Panc1 (cell line): ENCODE measurements around the gene TMEM151A. TPM values are rescaled to one million over a fixed set of nuclear protein-coding genes. Genes with fewer than 3 reads are reported as not detected.

Experiments
- ATAC-seq: fragments of 200-7000 bp; cut with Tn5 transposase; 2 replicates; pipeline ENCODE4 v1.9.1; 2020; ENCODE audit warnings: mild to moderate bottlenecking, moderate library complexity
- Bru-seq: library from RNA; stranded (reverse); fragments of 400-500 nt; gene quantifications from one replicate; lab custom pipeline; 2021; lab: Mats Ljungman, UMichigan
- BruChase-seq, 2 experiments: library from RNA; stranded (reverse); fragments of 400-500 nt; gene quantifications; one replicate each; lab custom pipeline; 2021; lab: Mats Ljungman, UMichigan
- BruUV-seq: library from RNA; stranded (reverse); fragments of 400-500 nt; replicated peaks from 2 replicates; lab custom pipeline; 2021; lab: Mats Ljungman, UMichigan
- CTCF ChIA-PET: fragments of 300-600 bp; sonication (Branson Sonifier 250); formaldehyde crosslinking; loops from one replicate; lab custom pipeline; 2022; ENCODE audit warnings: antibody characterized with exemption; lab: Charles Lee
- POLR2A ChIA-PET: fragments of 300-600 bp; sonication (Branson Sonifier 250); formaldehyde crosslinking; loops from one replicate; lab custom pipeline; 2022; ENCODE audit warnings: antibody characterized with exemption; lab: Charles Lee
- DNase-seq: peaks from one replicate; pipeline ENCODE4 v3.0.0-alpha.2; 2010; ENCODE audit warnings: low read depth, low spot score
- H3K27ac ChIP-seq: 2 replicates; pipeline ENCODE4 v1.5.1; 2011; ENCODE audit warnings: mild to moderate bottlenecking, low read length, inconsistent platforms
- H3K27me3 ChIP-seq: fragments of 200-500 bp; sonication (Bioruptor generic); 2 replicates; pipeline ENCODE4 v1.6.0; 2014; ENCODE audit warnings: low read length, inconsistent platforms; ENCODE audit not compliant: control insufficient read depth, insufficient read depth
- H3K36me3 ChIP-seq: fragments of 200-500 bp; sonication (Bioruptor generic); 2 replicates; pipeline ENCODE4 v1.5.1; 2014; ENCODE audit warnings: inconsistent platforms, mild to moderate bottlenecking, low read length, moderate library complexity; ENCODE audit not compliant: control insufficient read depth, insufficient read depth
- H3K4me1 ChIP-seq: 2 replicates; pipeline ENCODE4 v1.5.1; 2011; ENCODE audit warnings: inconsistent platforms, mild to moderate bottlenecking, low read length, moderate library complexity; ENCODE audit not compliant: control insufficient read depth, insufficient read depth
- H3K4me3 ChIP-seq, 2 experiments: 2 replicates each; pipeline ENCODE4 v1.5.1; 2011 to 2012; ENCODE audit warnings: low read depth in 2 of 2, low read length in 2 of 2, mild to moderate bottlenecking in 2 of 2, inconsistent platforms in 1 of 2, moderate library complexity in 1 of 2
- H3K9me3 ChIP-seq: fragments of 200-500 bp; sonication (Bioruptor generic); 2 replicates; pipeline ENCODE4 v1.5.1; 2014; ENCODE audit warnings: low read depth, mild to moderate bottlenecking, inconsistent platforms, low read length, moderate library complexity; ENCODE audit not compliant: control insufficient read depth, insufficient read depth
- POLR2AphosphoS5 ChIP-seq: IDR thresholded peaks from 2 replicates; pipeline ENCODE4 v1.6.1; 2012; ENCODE audit warnings: mild to moderate bottlenecking, low read depth, low read length, moderate library complexity
- SIN3A ChIP-seq: IDR thresholded peaks from 2 replicates; pipeline ENCODE4 v1.6.1; 2012; ENCODE audit warnings: low read depth, mild to moderate bottlenecking, low read length, moderate library complexity, borderline replicate concordance; ENCODE audit not compliant: insufficient read depth
- TCF7L2 ChIP-seq: IDR thresholded peaks from 2 replicates; pipeline ENCODE4 v1.6.1; 2011; ENCODE audit warnings: mild to moderate bottlenecking, low read depth, low read length, inconsistent platforms
- in situ Hi-C: cut with HindIII; loops from 2 replicates; pipeline ENCODE4 v1.10.0; 2016; ENCODE audit warnings: low sequenced_read_pairs, low pct_unique_long_range_greater_than_20kb
- intact Hi-C: fragments of 100-400 bp; cut with micrococcal nuclease; formaldehyde crosslinking; loops from one replicate; pipeline ENCODE4 v1.10.0; 2022; ENCODE audit not compliant: unreplicated experiment
- long read RNA-seq: library from polyadenylated mRNA; unstranded; transcript quantifications from one replicate; pipeline ENCODE4 v2.0.0, GENCODE V29; 2021; ENCODE audit not compliant: unreplicated experiment
- polyA plus RNA-seq: library from polyadenylated mRNA; unstranded; fragments of >200 nt; gene quantifications from one replicate; pipeline ENCODE4 v1.2.1, GENCODE V29; 2012; ENCODE audit warnings: missing spikeins; ENCODE audit not compliant: insufficient read length
- total RNA-seq: library from RNA; stranded (reverse); gene quantifications from one replicate; pipeline ENCODE4 v1.2.1, GENCODE V29; 2021; ENCODE audit not compliant: unreplicated experiment
- TF ChIP-seq, protein P1 (sequence below): fragments of 450-650 bp; IDR thresholded peaks from 2 replicates; pipeline ENCODE4 v1.5.1; 2017; ENCODE audit warnings: mild to moderate bottlenecking
- TF ChIP-seq, protein P2 (sequence below), 2 experiments: IDR thresholded peaks; 2 replicates each; pipeline ENCODE4 v1.6.1; 2011 to 2012; ENCODE audit warnings: low read depth in 2 of 2, control low read depth in 1 of 2, low read length in 1 of 2, mild to moderate bottlenecking in 1 of 2, moderate library complexity in 1 of 2; ENCODE audit not compliant: insufficient read depth in 1 of 2

Gene TMEM151A
- total RNA-seq = 11.0 TPM
- polyA plus RNA-seq = 16.8 TPM
- Bru-seq, nascent RNA = percentile 32 among the genes with signal in this experiment
- BruChase-seq, experiment 1, labeled RNA remaining after a 2-hour chase = percentile 38 among the genes with signal in this experiment
- BruChase-seq, experiment 2, labeled RNA remaining after a 6-hour chase = percentile 50 among the genes with signal in this experiment
- long read RNA-seq, partial matches to known transcripts = 0 of 10 reads
- long read RNA-seq, other reads (novel, unspliced or antisense) = 9 of 10 reads

DNA sequence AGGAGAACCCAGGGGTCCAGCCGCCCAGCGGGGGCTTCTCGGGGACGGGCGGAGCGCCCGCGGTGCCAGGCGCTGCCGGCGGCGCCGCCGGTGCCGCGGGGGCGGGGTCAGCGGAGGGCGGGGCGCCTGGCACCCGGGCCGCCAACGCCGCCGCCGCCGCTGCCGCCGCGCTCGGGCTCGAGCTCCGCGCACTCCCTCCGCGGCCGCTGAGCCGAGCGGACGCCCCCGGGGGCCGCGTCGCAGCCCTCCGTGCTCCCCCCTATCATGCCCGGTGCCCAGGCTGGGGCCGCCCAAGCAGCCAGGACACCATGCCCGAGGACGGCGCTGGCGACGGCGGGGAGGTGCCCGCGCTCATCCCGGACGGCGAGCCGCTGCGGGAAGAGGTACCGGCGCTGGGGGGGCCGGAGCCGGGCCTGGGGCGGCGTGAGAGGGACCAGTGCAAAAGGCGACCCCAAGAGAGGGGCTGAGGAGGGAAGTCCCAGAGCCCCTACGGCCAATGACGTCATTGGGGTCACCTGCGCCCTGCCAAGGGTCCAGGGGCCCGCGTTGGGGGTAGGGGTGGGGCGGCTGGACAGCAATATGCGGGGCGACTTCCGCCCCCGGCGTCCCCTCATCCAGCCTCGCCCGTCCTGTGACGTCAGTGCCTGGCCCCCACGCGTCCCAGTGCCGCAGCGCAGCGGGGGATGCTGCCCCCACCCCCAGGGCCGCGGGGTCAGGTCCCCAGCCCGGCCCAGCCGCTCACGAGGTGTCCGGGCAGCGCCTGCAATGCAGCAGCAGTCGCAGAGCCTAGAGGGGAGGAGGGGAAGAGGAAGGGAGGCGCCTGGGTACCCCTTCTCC is at the start of gene TMEM151A:
Gene TMEM151A (plus strand): TSS at position 189 of the 837 bp plus-strand sequence. CDS start 120 bp downstream, at position 309.
- H3K27ac ChIP-seq = no peak within 1 kb of the TSS; the same call in 1 of the 2 replicates
- no peaks in the 10 kb centered on the region for H3K27me3 ChIP-seq
- in situ Hi-C loops (no loop called here), intact Hi-C loops (no loop called here)
- CTCF ChIA-PET = interaction anchor here (0.6 to 1.0 kb wide), 2 partner anchors 10 to 44 kb away, joined by 3 to 6 read pairs; partner anchors contain the start of gene RIN1
- peaks cover 17% of the 10 kb centered on the region for H3K4me1 ChIP-seq
- H3K36me3 ChIP-seq = no peaks in the 10 kb centered on the region; the same call in none of the 2 replicates
- H3K9me3 ChIP-seq = no peaks in the 10 kb centered on the region
- TF ChIP-seq TCF7L2 (no peak), SIN3A (no peak)
- TF ChIP-seq, protein P1, sequence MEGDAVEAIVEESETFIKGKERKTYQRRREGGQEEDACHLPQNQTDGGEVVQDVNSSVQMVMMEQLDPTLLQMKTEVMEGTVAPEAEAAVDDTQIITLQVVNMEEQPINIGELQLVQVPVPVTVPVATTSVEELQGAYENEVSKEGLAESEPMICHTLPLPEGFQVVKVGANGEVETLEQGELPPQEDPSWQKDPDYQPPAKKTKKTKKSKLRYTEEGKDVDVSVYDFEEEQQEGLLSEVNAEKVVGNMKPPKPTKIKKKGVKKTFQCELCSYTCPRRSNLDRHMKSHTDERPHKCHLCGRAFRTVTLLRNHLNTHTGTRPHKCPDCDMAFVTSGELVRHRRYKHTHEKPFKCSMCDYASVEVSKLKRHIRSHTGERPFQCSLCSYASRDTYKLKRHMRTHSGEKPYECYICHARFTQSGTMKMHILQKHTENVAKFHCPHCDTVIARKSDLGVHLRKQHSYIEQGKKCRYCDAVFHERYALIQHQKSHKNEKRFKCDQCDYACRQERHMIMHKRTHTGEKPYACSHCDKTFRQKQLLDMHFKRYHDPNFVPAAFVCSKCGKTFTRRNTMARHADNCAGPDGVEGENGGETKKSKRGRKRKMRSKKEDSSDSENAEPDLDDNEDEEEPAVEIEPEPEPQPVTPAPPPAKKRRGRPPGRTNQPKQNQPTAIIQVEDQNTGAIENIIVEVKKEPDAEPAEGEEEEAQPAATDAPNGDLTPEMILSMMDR = no peak
- TF ChIP-seq, protein P2, sequence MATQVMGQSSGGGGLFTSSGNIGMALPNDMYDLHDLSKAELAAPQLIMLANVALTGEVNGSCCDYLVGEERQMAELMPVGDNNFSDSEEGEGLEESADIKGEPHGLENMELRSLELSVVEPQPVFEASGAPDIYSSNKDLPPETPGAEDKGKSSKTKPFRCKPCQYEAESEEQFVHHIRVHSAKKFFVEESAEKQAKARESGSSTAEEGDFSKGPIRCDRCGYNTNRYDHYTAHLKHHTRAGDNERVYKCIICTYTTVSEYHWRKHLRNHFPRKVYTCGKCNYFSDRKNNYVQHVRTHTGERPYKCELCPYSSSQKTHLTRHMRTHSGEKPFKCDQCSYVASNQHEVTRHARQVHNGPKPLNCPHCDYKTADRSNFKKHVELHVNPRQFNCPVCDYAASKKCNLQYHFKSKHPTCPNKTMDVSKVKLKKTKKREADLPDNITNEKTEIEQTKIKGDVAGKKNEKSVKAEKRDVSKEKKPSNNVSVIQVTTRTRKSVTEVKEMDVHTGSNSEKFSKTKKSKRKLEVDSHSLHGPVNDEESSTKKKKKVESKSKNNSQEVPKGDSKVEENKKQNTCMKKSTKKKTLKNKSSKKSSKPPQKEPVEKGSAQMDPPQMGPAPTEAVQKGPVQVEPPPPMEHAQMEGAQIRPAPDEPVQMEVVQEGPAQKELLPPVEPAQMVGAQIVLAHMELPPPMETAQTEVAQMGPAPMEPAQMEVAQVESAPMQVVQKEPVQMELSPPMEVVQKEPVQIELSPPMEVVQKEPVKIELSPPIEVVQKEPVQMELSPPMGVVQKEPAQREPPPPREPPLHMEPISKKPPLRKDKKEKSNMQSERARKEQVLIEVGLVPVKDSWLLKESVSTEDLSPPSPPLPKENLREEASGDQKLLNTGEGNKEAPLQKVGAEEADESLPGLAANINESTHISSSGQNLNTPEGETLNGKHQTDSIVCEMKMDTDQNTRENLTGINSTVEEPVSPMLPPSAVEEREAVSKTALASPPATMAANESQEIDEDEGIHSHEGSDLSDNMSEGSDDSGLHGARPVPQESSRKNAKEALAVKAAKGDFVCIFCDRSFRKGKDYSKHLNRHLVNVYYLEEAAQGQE (IDR thresholded peaks at IDR 0.05; ENCODE audit: insufficient read depth in 1 of 2, low read depth in 2 of 2, low read length in 1 of 2) = no peak
- ATAC-seq = no peak
- BruUV-seq = no TSS peak
- POLR2A ChIA-PET = interaction anchor here (0.6 to 1.3 kb wide), 2 partner anchors 11 to 145 kb away, joined by 6 to 9 read pairs; no protein-coding TSS in a partner anchor
- H3K4me3 ChIP-seq = peak within 1 kb of the TSS; percentile 61 to 62
- no peak for DNase-seq

DNA sequence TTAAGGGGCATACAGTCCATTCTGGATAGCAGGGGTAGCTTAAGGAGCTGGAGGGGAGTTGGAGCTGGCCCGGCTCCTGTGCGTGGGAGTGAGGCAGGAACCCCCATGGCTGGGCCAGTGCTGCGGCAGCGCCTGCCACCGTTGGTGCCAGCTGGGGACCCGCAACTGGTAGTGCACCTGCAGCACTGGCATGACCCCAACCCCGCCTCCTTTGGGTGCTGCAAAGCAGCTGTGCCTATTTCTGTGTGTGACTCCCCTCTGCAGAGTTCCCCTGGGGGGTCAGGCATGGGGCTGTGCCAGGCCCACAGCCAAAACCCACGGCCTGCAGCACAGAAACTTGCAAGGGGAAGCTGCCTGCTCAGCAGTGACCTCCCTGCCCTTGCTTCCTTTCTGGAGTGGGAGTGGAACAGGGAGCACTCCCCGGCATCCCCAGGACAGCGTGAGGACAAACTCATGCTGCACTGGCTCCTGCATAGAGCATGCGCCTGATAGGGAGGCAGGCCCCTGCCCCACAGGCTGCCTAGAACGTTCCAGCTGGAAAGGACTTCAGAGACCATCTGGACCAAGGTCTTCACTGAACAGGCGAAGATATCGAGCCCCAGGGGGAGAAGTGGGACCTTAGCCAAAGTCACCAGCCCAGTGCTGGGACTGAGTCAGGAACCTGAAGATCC is 49.5 kb upstream of the TMEM151A start:
- Histone ChIP-seq H3K4me1 (no peaks in the 10 kb centered on the region), H3K36me3 (no peaks in the 10 kb centered on the region; the same call in 1 of the 2 replicates), H3K9me3 (no peaks in the 10 kb centered on the region), H3K27ac (no peak overlapping the region), H3K27me3 (no peaks in the 10 kb centered on the region), H3K4me3 (no peak overlapping the region)
- no peak for TF ChIP-seq TCF7L2
- TF ChIP-seq, protein P1 = no peak
- TF ChIP-seq, protein P2 (IDR thresholded peaks at IDR 0.05; ENCODE audit: insufficient read depth in 1 of 2, low read depth in 2 of 2, low read length in 1 of 2) = no peak
- TF ChIP-seq POLR2AphosphoS5 = no peak
- no peak for TF ChIP-seq SIN3A
- CTCF ChIA-PET = interaction anchor here (0.6 kb wide), 2 partner anchors 15 to 170 kb away, joined by 3 to 4 read pairs; no protein-coding TSS in a partner anchor
- DNase-seq = no peak
- ATAC-seq = no peak
- in situ Hi-C loops (no loop called here), intact Hi-C loops (no loop called here)
- BruUV-seq = no TSS peak
- POLR2A ChIA-PET = interaction anchor here (0.6 kb wide), 1 partner anchor 16 kb away, joined by 5 read pairs; no protein-coding TSS in a partner anchor
